Kidney epithelial cell (primary cell): ENCODE data around the gene HOXB8. TPM values are rescaled to one million over a fixed set of nuclear protein-coding genes. Genes with fewer than 3 reads are reported as not detected.
A peak's percentile ranks its signal among the peaks of the same experiment; 100 is the strongest.

Experiments used
- DNase-seq: peaks from one replicate; pipeline ENCODE4 v3.0.0-alpha.2; 2010; ENCODE audit warnings: low read depth
- H3K27me3 ChIP-seq: 2 replicates; pipeline ENCODE4 v1.6.0; 2011; ENCODE audit warnings: low read length; ENCODE audit not compliant: control insufficient read depth, insufficient read depth
- H3K36me3 ChIP-seq: 2 replicates; pipeline ENCODE4 v1.5.1; 2011; ENCODE audit warnings: low read length; ENCODE audit not compliant: control insufficient read depth, insufficient read depth
- H3K4me3 ChIP-seq: 2 replicates; pipeline ENCODE4 v1.5.1; 2011; ENCODE audit warnings: low read depth, mild to moderate bottlenecking, control low read depth, low read length
- CTCF ChIP-seq: IDR thresholded peaks from 2 replicates; pipeline ENCODE4 v1.5.1; 2011; ENCODE audit warnings: mild to moderate bottlenecking, moderate library complexity, low read length, control low read depth, inconsistent platforms; ENCODE audit not compliant: insufficient read depth, poor library complexity, severe bottlenecking
- total RNA-seq: library from RNA; depleted of rRNA; stranded (reverse); fragments of >200 nt; gene quantifications from 2 replicates; pipeline ENCODE4 v1.2.3, GENCODE V29; 2015

Gene HOXB8
- total RNA-seq, 1 donor from 2014 or later: 7.5 TPM

GRCh38 chr17:48562934-48563333 lies 52.2 kb downstream of the HOXB8 start:
- no peaks in the 10 kb centered on the region for H3K27me3 ChIP-seq
- DNase-seq: no peak
- H3K4me3 ChIP-seq: peak overlapping the region; percentile 40
- peaks cover 3% of the 10 kb centered on the region for H3K36me3 ChIP-seq
- no peak for TF ChIP-seq CTCF

Other genes with a start within 250 kb of the HOXB8 start
- 3.6 and 5.6 TPM in 2 replicates for gene SKAP1, start 185.1 kb downstream of the HOXB8 start, total RNA-seq
- gene HOXB1, start 84.3 kb downstream of the HOXB8 start, total RNA-seq: not detected in 2 replicates
- 15.2 and 24.6 TPM in 2 replicates for gene HOXB2, start 70.2 kb downstream of the HOXB8 start, total RNA-seq
- 3.6 and 4.4 TPM in 2 replicates for gene HOXB4, start 36.9 kb downstream of the HOXB8 start, total RNA-seq
- 24.0 and 31.1 TPM in 2 replicates for gene HOXB3, start 25.1 kb downstream of the HOXB8 start, total RNA-seq
- 3.6 and 3.8 TPM in 2 replicates for gene HOXB5, start 21.5 kb downstream of the HOXB8 start, total RNA-seq
- gene HOXB6, start 10.3 kb downstream of the HOXB8 start, total RNA-seq: 29.8 and 30.7 TPM in 2 replicates
- gene HOXB7, start 4.3 kb downstream of the HOXB8 start, total RNA-seq: 26.3 and 27.2 TPM in 2 replicates
- gene HOXB9, start 11.1 kb upstream of the HOXB8 start, total RNA-seq: 70.1 and 77.0 TPM in 2 replicates
- gene PRAC1, start 107.2 kb upstream of the HOXB8 start, total RNA-seq: not detected in 2 replicates
- gene PRAC2, start 107.9 kb upstream of the HOXB8 start, total RNA-seq: not detected in 2 replicates
- not detected in 2 replicates for gene HOXB13, start 113.5 kb upstream of the HOXB8 start, total RNA-seq
- gene TTLL6, start 201.9 kb upstream of the HOXB8 start, total RNA-seq: not detected in 2 replicates
- gene CALCOCO2, start 215.7 kb upstream of the HOXB8 start, total RNA-seq: 33.3 and 45.1 TPM in 2 replicates